K562 treated with DMSO at 1 percent for 4 hours (cell line): ENCODE measurements around the gene GTF3C4. TPM values are rescaled to one million over a fixed set of nuclear protein-coding genes. Genes with fewer than 3 reads are reported as not detected.

ENCODE experiments used
- total RNA-seq: library from RNA; unstranded; fragments of 300-600 nt; gene quantifications from 2 replicates; pipeline ENCODE4 v1.2.3, GENCODE V29; 2022; ENCODE audit not compliant: insufficient read depth

GTF3C4 gene
- 5.5 and 7.1 TPM in 2 replicates for total RNA-seq

DNA sequence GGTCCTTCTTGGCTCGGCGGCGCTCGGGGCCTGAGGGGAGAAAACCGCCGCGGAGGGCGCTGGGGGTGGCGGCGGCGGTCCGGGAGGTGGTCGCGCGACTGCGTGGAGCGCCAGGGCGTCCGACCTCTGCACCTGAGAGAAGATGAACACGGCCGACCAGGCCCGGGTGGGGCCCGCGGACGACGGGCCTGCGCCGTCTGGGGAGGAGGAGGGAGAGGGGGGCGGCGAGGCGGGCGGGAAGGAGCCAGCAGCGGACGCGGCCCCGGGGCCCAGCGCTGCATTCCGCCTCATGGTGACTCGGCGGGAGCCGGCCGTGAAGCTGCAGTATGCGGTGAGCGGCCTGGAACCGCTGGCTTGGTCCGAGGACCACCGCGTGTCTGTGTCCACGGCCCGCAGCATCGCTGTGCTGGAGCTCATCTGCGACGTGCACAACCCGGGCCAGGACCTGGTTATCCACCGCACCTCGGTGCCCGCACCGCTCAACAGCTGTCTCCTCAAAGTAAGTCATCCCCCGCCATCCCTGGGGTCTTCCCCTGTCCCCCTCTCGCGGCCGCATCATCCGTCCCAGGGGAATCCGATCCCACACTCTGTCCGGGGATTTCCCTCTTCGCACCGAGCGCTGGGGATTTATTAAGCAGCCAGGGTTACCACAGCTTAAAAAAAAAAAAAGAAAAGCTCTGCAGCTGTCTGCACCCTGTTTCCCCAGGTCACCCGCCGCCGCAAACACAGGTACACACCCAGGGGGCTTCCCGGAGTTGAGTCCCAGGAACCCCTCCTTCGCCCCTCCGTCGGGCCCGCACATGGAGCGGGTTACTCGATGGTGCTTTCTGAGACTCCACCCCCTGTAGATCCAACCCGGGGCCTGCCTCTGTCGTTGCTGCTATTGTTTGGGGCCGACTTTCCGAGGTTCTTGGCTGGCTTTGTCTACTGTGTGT is at the start of gene GTF3C4:
TSS of gene GTF3C4 (plus strand) at position 8 of the 935 bp plus-strand sequence. CDS start at position 143, 135 bp downstream.

DNA sequence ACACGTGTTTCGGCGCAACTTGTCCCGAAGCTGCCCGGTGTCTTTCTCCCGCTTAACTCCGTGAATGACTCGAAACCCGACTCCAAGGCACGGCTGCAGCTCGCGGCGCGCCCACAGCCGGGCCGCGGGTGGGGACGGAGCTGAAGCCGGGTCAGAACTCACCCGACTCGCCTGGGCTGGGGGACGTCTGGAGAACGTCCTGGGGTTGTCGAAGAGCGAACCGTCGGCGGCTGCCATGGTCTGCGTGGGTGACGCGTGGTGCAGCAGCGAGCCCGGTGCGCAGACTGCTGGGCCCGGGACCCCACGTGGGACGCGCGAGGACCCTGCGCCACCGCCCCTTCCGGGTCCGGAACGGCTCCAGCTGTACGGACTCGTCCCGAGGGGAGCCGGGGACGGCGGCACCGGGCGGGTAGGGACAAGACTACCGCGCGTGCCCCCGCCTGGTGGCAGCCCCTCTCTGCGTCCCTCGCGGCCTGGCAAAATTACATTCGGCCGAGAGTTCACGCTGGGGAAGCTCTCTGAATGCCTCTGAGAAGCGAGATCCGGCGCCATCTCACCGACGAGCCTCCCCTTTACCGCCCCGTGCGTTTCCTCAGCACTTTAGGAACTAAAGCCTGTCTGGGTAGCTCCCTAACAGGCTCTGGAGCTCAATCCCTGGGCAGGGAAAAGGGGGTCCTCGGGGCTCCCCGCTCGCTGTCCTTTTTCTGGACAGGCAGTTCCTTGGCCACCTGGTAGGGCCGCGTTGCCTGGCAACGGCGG is 387 bp upstream of the GTF3C4 start, which contains the start of gene DDX31:
TSS of gene DDX31 (minus strand) at position 286 of the 759 bp plus-strand sequence. CDS start at position 237, 49 bp downstream.

Other genes with a start within 250 kb of the GTF3C4 start
- gene BARHL1, start 87.9 kb upstream of the GTF3C4 start, total RNA-seq: not detected in 2 replicates
- 4.5 and 7.2 TPM in 2 replicates for gene DDX31, start 481 bp upstream of the GTF3C4 start, total RNA-seq
- gene AK8, start 207.8 kb downstream of the GTF3C4 start, total RNA-seq: not detected in 2 replicates
- 0.63 and 1.5 TPM in 2 replicates for gene SPACA9, start 208.4 kb downstream of the GTF3C4 start, total RNA-seq